Measurements from ENCODE around the gene EFNA3.

- TF ChIP-seq NR2C1 (IDR thresholded peaks at IDR 0.05) (no peak), NR2C1 (tag; IDR thresholded peaks at IDR 0.05) (no peak), PREB (CRISPR knock-in tag; IDR thresholded peaks at IDR 0.05) (no peak)
Observed at GRCh38 chr1:155034318-155035208, 44.1 kb upstream of the EFNA3 start.
